ENCODE results near the gene RAD51B.

RAD51B gene

DNA sequence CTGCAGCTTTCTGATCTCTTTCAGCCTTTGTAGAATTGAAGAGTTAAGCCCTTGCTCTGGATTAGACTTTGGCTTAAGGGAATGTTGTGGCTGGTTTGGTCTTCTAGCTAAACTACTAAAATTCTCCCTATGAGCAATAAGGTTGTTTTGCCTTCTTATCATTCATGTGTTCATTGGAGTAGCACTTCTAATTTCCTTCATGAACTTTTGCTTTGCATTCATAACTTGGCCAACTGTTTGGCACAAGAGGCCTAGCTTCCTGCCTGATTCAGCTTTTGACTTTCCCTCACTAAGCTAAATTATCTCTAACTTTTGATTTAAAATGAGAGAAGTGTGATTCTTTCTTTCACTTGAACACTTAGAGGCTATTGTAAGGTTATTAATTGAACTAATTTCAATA, 384.3 kb downstream of the RAD51B start:
- H3K4me3 ChIP-seq (ENCODE audit: low read depth, low read length), result no peak overlapping the region
- H3K36me3 ChIP-seq, result no peaks in the 10 kb centered on the region
- no peak for DNase-seq
- H3K9me3 ChIP-seq, result no peaks in the 10 kb centered on the region
- no peaks in the 10 kb centered on the region; the same call in 1 of the 2 replicates for H3K27me3 ChIP-seq
- TF ChIP-seq, protein P1, sequence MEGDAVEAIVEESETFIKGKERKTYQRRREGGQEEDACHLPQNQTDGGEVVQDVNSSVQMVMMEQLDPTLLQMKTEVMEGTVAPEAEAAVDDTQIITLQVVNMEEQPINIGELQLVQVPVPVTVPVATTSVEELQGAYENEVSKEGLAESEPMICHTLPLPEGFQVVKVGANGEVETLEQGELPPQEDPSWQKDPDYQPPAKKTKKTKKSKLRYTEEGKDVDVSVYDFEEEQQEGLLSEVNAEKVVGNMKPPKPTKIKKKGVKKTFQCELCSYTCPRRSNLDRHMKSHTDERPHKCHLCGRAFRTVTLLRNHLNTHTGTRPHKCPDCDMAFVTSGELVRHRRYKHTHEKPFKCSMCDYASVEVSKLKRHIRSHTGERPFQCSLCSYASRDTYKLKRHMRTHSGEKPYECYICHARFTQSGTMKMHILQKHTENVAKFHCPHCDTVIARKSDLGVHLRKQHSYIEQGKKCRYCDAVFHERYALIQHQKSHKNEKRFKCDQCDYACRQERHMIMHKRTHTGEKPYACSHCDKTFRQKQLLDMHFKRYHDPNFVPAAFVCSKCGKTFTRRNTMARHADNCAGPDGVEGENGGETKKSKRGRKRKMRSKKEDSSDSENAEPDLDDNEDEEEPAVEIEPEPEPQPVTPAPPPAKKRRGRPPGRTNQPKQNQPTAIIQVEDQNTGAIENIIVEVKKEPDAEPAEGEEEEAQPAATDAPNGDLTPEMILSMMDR (IDR thresholded peaks at IDR 0.05; ENCODE audit: low read depth, low read length), result no peak
- H3K4me1 ChIP-seq, result peaks cover 3% of the 10 kb centered on the region; the same call in 1 of the 2 replicates

GRCh38 chr14:68208218-68208617, 388.6 kb downstream of the RAD51B start:
- Histone ChIP-seq H3K4me3 (ENCODE audit: low read depth, low read length) (no peak overlapping the region), H3K27me3 (no peaks in the 10 kb centered on the region), H3K4me1 (no peaks in the 10 kb centered on the region), H3K9me3 (no peaks in the 10 kb centered on the region), H3K36me3 (no peaks in the 10 kb centered on the region)
- TF ChIP-seq, protein P1 (IDR thresholded peaks at IDR 0.05; ENCODE audit: low read depth, low read length), result no peak
- no peak for DNase-seq

DNA sequence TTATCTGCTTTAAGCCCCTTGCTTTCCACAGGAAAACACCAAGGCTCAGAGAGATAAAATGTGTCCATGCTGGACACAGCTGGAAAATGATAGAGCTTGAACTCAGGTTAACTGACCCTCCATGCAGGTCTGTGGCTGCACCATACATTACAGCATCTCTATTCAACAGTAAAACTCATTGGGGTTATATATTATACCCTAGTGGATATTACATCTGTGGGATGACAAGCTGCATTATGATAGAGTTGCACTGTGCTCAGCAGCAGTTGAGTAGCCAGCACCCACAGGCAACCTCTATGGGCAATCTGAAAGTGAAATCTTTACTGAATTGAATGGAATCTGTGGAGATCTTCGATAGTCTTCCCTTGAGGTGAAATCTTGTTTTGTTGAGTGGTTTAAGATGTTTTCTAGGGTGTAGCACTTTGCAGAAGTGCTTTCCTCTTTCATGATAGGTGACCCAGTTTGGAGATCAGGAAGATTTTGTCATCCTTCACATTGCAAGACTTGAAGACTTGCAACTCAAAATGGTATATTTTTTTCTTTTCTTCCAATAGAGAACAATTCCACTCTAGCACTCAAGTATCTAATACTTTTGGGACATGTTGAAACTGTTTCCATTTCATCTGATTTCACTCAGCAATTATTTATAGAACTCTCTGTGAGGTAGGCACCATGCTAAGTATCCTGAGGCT, 389.2 kb downstream of the RAD51B start:
- TF ChIP-seq, protein P1 (IDR thresholded peaks at IDR 0.05; ENCODE audit: low read depth, low read length), result no peak
- no peak for DNase-seq
- no peaks in the 10 kb centered on the region for H3K9me3 ChIP-seq
- no peaks in the 10 kb centered on the region for H3K4me1 ChIP-seq
- H3K4me3 ChIP-seq (ENCODE audit: low read depth, low read length), result no peak overlapping the region
- no peaks in the 10 kb centered on the region for H3K27me3 ChIP-seq
- H3K36me3 ChIP-seq, result no peaks in the 10 kb centered on the region

DNA sequence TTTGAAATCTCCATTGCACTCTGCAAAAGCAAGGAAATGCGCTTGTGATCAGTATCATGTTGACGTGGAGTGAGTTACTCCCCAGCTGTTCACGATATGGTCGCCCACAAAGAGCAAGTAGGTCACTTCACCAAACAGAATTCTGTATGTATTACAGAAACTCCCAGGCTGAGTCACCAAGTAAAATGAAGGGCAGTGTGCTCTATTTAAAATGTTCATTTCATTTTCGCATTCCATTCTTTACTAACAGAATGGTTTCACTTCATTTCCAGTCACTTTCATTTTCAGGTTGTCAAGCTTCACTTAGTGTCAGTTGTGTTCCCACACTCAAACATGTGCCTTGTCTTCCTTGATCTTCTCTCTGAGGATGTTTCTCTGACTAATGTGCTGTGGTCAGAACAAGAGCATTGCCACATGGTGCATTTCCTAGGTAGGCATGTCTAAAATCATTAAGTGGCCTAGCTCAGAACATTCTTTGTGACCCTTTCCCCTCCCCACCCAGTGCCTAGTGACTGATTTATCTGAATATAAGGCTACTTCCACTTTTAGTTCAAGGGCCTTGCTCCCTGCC, 391.2 kb downstream of the RAD51B start:
- Histone ChIP-seq H3K4me3 (ENCODE audit: low read depth, low read length) (no peak overlapping the region), H3K4me1 (no peaks in the 10 kb centered on the region), H3K36me3 (no peaks in the 10 kb centered on the region), H3K9me3 (no peaks in the 10 kb centered on the region), H3K27me3 (no peaks in the 10 kb centered on the region)
- TF ChIP-seq, protein P1 (IDR thresholded peaks at IDR 0.05; ENCODE audit: low read depth, low read length), result no peak
- DNase-seq, result no peak

DNA sequence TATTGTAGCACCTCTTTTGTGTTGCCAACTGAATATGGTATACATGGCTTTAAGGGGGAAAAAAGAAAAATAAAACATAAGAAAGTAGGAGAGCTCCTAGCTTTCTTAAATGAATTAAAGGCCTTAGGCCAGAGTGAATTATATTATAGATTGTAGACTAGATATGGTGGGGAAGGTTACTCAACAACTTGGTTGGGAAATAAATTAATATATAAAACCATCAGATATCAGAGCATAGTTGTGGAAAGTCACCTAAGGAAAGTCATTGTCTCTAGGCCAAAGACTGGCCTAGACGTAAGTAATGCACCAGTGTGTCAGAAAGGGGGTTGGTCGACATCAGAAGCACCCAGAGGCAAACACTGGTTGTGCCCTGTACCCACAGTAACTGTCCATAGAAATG, 391.8 kb downstream of the RAD51B start:
- DNase-seq, result no peak
- TF ChIP-seq, protein P1 (IDR thresholded peaks at IDR 0.05; ENCODE audit: low read depth, low read length), result no peak
- Histone ChIP-seq H3K4me3 (ENCODE audit: low read depth, low read length) (no peak overlapping the region), H3K9me3 (no peaks in the 10 kb centered on the region), H3K4me1 (no peaks in the 10 kb centered on the region), H3K36me3 (no peaks in the 10 kb centered on the region), H3K27me3 (no peaks in the 10 kb centered on the region)

DNA sequence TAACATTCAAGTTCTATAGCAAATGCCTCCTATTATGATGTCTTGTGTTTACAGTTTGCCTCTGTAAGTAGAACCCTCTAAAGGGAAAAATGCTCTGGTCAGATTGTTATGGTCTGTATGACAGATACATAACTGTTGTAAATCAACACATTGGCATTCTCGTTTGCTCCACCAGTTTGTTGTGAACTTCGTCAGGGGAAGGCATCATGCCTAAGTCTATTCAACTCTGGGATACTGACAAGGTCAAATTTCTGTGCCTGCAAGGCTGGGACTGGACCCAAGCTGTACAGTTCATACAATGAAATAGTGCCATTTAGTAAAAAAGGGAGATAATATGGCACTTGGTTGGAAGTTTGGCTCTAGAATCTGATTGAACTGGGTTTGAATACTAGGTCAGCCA, 392.3 kb downstream of the RAD51B start:
- Histone ChIP-seq H3K9me3 (no peaks in the 10 kb centered on the region), H3K27me3 (no peaks in the 10 kb centered on the region), H3K36me3 (no peaks in the 10 kb centered on the region), H3K4me1 (no peaks in the 10 kb centered on the region), H3K4me3 (ENCODE audit: low read depth, low read length) (no peak overlapping the region)
- TF ChIP-seq, protein P1 (IDR thresholded peaks at IDR 0.05; ENCODE audit: low read depth, low read length), result no peak
- no peak for DNase-seq

Data from BE2C (cell line).